ENCODE results near the gene FAM163B.

GRCh38 chr9:133553123-133553522 lies 56.1 kb downstream of the FAM163B start:
- TF ChIP-seq CTCF (IDR thresholded peaks at IDR 0.05; ENCODE audit: insufficient read depth, low read length) (no peak), POLR2AphosphoS5 (IDR thresholded peaks at IDR 0.05; ENCODE audit: low read depth) (no peak), SPI1 (IDR thresholded peaks at IDR 0.05; ENCODE audit: borderline replicate concordance, low read depth) (no peak)
